UCSD-AML1 (cell line): ENCODE results near the gene RAB37.

ENCODE experiments used
- DNase-seq: peaks from one replicate; lab custom pipeline; 2025; ENCODE audit not compliant: unreplicated experiment; lab: John Stamatoyannopoulos, UW

Gene RAB37

GRCh38 chr17:74744714-74745547, 7.9 kb downstream of the RAB37 start:
- DNase-seq, result peak; percentile 85

GRCh38 chr17:74745548-74746177, 8.6 kb downstream of the RAB37 start:
- DNase-seq, result no peak

GRCh38 chr17:74746376-74746775, 9.3 kb downstream of the RAB37 start:
- DNase-seq, result no peak

- DNase-seq, result peak; percentile 49
Measured at GRCh38 chr17:74746922-74747321, 9.9 kb downstream of the RAB37 start.

GRCh38 chr17:74748279-74748528, 11.1 kb downstream of the RAB37 start:
- no peak for DNase-seq

GRCh38 chr17:74748529-74749278, 11.6 kb downstream of the RAB37 start, which contains the start of gene NHERF1:
NHERF1 (plus strand) TSS chr17:74748628; CDS start chr17:74748847, 219 bp downstream.
- peak; percentile 97 for DNase-seq

GRCh38 chr17:74749279-74750038, 12.4 kb downstream of the RAB37 start:
- DNase-seq, result peak; percentile 39

GRCh38 chr17:74750039-74750326, 12.9 kb downstream of the RAB37 start:
- no peak for DNase-seq

- DNase-seq, result no peak
Measured at GRCh38 chr17:74750327-74751069, 13.4 kb downstream of the RAB37 start.

GRCh38 chr17:74752415-74752814, 15.4 kb downstream of the RAB37 start:
- no peak for DNase-seq

GRCh38 chr17:74752822-74753401, 15.9 kb downstream of the RAB37 start:
- no peak for DNase-seq

- DNase-seq, result no peak
Measured at GRCh38 chr17:74754832-74755231, 17.8 kb downstream of the RAB37 start.

GRCh38 chr17:74755533-74755932, 18.5 kb downstream of the RAB37 start:
- DNase-seq, result no peak

- DNase-seq, result no peak
Measured at GRCh38 chr17:74756891-74757290, 19.8 kb downstream of the RAB37 start.

GRCh38 chr17:74757502-74757901, 20.4 kb downstream of the RAB37 start:
- no peak for DNase-seq

- no peak for DNase-seq
Measured at GRCh38 chr17:74757931-74758847, 21.1 kb downstream of the RAB37 start.

GRCh38 chr17:74758848-74759168, 21.8 kb downstream of the RAB37 start:
- DNase-seq, result peak; percentile 47

- peak; percentile 72 for DNase-seq
Measured at GRCh38 chr17:74759243-74759801, 22.3 kb downstream of the RAB37 start.

- DNase-seq, result no peak
Measured at GRCh38 chr17:74759941-74760340, 22.9 kb downstream of the RAB37 start.
